ENCODE data around the gene GLYATL3. TPM values are rescaled to one million over a fixed set of nuclear protein-coding genes. Genes with fewer than 3 reads are reported as not detected.
"Not testable (repeated sequence)": the region's sequence is repeated elsewhere in the genome, so short reads cannot be mapped to it uniquely, and the experiment has no call there.

Gene GLYATL3
- total RNA-seq, 2 donors from 2014 or later, result not detected

DNA sequence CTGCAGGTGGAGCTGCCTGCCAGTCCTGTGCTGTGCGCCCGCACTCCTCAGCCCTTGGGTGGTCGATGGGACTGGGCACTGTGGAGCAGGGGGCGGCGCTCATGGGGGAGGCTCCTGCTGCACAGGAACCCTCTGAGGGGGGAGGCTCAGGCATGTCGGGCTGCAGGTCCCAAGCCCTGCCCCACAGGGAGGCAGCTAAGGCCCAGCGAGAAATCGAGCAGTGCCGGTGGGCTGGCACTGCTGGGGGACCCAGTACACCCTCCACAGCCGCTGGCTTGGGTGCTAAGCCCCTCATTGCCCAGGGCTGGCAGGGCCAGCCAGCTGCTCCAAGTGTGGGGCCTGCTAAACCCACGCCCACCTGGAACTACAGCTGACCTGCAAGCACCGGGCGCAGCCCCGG is 16.3 kb upstream of the GLYATL3 start:
- not testable (repeated sequence) for H3K4me1 Mint-ChIP-seq (ENCODE audit: low read depth in 2 of 2); ATAC-seq; H3K9me3 Mint-ChIP-seq; H3K4me3 Mint-ChIP-seq; H3K27me3 Mint-ChIP-seq; DNase-seq (ENCODE audit: low spot score); H3K36me3 Mint-ChIP-seq; H3K27ac Mint-ChIP-seq

DNA sequence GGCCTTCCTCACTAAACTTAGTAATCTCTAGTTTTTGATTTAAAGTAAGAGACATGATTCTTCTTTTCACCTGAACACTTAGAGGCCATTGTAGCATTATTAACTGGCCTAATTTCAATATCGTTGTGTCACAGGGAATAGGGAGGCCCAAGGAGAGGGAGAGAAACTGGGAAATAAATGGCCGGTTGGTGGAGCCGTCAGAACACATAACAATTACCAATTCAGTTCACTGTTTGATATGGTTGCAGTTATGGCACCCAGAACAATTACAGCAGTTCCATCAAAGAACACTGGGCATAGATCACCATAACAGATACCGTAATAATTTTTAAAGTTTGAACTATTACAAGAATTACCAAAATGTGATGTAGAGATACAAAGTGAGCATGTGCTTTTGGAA is 9.1 kb upstream of the GLYATL3 start:
- ATAC-seq, result no peak
- Mint-ChIP-seq H3K36me3 (peaks cover 13% of the 10 kb centered on the region), H3K4me3 (no peak overlapping the region), H3K27ac (no peak overlapping the region), H3K27me3 (no peaks in the 10 kb centered on the region), H3K4me1 (ENCODE audit: low read depth in 2 of 2) (no peaks in the 10 kb centered on the region), H3K9me3 (no peaks in the 10 kb centered on the region)
- no peak for DNase-seq (ENCODE audit: low spot score)

DNA sequence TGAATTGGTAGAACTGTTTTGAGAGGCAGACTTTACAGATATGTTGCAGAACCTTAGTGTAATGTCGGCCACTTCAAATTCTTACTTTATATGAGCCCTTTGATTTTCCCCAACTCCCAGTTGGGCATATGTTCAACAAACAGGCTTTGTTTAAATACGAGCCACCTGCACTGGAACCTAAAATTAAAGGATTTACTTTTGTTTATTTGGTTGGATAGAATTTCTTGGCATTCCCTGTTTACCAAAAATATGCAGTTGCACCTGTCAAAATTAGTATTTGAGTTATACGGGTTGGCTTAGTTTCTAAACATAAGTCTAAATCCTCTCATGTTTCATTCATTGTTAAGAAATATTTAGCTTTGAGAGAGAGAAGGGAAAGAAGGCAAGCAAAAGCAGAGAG is 2.4 kb upstream of the GLYATL3 start:
- Mint-ChIP-seq H3K27me3 (no peaks in the 10 kb centered on the region), H3K4me1 (ENCODE audit: low read depth in 2 of 2) (no peaks in the 10 kb centered on the region), H3K9me3 (no peaks in the 10 kb centered on the region), H3K4me3 (no peak overlapping the region), H3K36me3 (no peaks in the 10 kb centered on the region), H3K27ac (no peak overlapping the region)
- no peak for ATAC-seq
- DNase-seq (ENCODE audit: low spot score), result no peak

DNA sequence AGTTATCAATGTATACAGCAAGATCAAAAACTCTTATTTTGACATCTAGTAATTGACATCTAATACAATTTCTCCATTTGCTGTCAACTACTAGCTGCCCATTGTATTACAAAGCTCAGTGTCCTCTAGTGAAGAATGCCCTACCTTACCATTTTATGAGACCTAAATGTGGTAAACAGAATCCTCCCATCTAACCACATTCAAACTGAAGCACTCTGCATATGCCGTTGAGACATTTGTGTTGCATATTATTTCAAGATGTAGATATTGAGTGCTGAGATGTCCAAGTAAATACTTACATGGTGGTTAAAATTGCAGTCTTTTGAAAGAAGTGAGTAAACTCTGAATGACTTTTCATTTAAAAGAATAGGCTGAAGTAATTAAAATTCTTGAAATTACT is 597 bp upstream of the GLYATL3 start:
- Mint-ChIP-seq H3K4me3 (no peak overlapping the region), H3K27ac (no peak overlapping the region), H3K4me1 (ENCODE audit: low read depth in 2 of 2) (no peaks in the 10 kb centered on the region), H3K27me3 (peaks cover 0 to 7% of the 10 kb centered on the region in 2 donors), H3K36me3 (no peaks in the 10 kb centered on the region), H3K9me3 (no peaks in the 10 kb centered on the region)
- DNase-seq (ENCODE audit: low spot score), result no peak
- no peak for ATAC-seq

DNA sequence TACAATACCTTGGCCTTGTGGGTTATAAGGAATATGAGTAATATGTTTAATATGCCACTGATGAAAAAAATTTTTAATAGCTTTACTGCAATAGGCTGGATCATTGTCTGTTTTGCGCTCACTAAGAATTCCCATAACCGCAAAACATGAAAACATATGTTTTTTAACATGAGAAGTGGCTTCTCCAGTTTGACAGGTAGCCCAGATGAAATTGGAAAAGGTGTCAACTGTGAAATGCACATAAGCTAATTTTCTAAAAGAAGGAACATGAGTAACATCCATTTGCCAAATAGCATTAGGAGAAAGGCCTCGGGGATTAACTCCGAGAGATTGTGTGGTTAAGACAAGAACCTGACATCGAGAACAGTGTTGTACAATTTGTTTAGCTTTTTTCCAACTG is 4.9 kb downstream of the GLYATL3 start:
- DNase-seq (ENCODE audit: low spot score) (no peak), ATAC-seq (no peak)
- Mint-ChIP-seq H3K36me3 (no peaks in the 10 kb centered on the region), H3K4me3 (no peak overlapping the region), H3K9me3 (no peaks in the 10 kb centered on the region), H3K27ac (no peak overlapping the region), H3K4me1 (ENCODE audit: low read depth in 2 of 2) (no peaks in the 10 kb centered on the region), H3K27me3 (peaks cover 14 to 19% of the 10 kb centered on the region in 2 donors)

DNA sequence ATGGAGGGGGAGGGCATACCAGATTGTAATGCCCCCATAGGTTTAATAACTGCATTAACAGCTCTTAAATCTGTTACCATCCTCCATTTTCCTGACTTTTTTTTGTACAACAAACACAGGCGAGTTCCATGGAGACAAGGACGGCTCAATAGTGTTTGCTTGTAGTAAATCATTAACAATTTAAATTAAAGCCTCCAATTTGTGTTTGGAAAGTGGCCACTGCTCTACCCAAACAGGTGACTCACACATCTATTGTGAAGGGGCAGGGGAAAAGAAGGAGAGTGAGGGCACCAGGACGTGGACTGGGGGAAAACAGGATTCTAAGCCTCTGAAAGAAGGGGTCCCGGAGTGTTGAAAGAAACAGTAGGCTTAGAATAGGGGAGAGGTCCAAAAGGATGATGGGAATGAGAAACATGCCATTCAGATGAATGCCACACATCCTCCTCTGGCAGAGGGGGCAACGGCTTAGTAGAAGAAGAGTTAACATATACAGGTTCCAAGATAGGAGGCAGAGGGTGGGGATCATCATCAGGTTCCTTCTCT is 6.9 kb downstream of the GLYATL3 start:
- no peaks in the 10 kb centered on the region for H3K36me3 Mint-ChIP-seq
- H3K4me1 Mint-ChIP-seq (ENCODE audit: low read depth in 2 of 2), result no peaks in the 10 kb centered on the region
- ATAC-seq, result no peak
- DNase-seq (ENCODE audit: low spot score), result no peak
- H3K27ac Mint-ChIP-seq, result no peak overlapping the region
- no peaks in the 10 kb centered on the region for H3K9me3 Mint-ChIP-seq
- H3K4me3 Mint-ChIP-seq, result no peak overlapping the region
- H3K27me3 Mint-ChIP-seq, result peaks cover 14 to 19% of the 10 kb centered on the region in 2 donors

DNA sequence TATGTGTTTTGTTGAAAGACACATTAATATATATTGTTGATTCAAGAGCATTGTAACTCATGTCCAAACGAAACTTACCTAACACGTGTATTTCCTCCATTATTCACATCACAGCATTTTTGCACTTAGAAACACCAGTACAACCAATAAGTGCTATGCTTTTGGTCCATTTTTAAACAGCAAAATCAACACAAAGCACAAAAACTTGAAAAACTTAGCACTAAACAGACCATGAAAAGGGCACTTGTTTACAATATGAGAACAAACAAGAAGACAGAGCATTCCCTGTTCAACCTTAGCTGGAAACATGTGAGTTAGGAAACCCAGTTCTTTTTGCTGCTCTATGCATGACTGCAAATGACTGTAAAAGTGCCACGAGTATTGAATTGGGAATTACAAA is 9.6 kb downstream of the GLYATL3 start:
- ATAC-seq (no peak), DNase-seq (ENCODE audit: low spot score) (no peak)
- H3K9me3 Mint-ChIP-seq, result no peaks in the 10 kb centered on the region
- H3K27me3 Mint-ChIP-seq, result peaks cover 17 to 24% of the 10 kb centered on the region in 2 donors
- H3K27ac Mint-ChIP-seq, result no peak overlapping the region
- H3K36me3 Mint-ChIP-seq, result no peaks in the 10 kb centered on the region
- H3K4me3 Mint-ChIP-seq, result no peak overlapping the region
- H3K4me1 Mint-ChIP-seq (ENCODE audit: low read depth in 2 of 2), result no peaks in the 10 kb centered on the region

DNA sequence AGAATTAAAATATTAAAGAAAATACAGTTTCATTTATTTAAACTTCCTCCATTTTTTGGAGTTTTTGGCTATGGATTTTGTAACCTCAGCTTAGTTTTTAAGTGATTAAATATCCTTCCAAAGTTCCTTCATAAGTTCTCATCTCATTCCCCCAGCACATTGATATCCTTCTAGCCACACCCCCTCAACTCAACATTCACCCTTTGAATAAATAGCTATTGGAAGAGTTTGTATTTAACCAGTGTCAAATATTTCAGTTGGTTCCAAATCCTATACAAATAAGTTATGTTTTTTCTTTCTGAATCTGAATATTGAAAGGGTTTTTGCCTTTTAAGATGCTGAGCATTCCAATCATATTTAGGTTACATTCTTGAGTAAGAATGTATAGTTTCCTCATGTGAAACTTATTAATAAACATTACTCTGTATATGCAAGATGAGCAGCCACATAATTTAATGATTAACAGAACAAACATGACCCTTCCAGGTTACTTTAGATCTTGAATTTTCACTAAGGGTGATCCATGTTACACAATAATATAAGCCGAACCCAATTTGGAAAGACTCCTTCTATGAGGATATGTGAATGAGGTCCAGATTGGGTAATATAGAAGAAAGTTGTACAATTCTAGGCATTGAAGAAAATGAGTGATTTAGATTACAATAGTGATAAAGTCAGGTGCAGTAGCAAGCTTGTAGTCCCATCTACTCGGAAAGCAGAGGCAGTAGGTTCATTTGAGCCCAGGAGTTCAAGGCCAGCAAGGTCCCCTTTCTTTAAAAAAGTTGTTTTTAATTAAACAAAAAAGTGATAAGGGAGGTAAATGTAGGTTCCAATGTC is 13.6 kb downstream of the GLYATL3 start:
- no peak for ATAC-seq
- Mint-ChIP-seq H3K36me3 (no peaks in the 10 kb centered on the region), H3K27me3 (peaks cover 5 to 12% of the 10 kb centered on the region in 2 donors), H3K4me3 (no peak overlapping the region), H3K27ac (no peak overlapping the region), H3K4me1 (ENCODE audit: low read depth in 2 of 2) (no peaks in the 10 kb centered on the region), H3K9me3 (no peaks in the 10 kb centered on the region)
- no peak for DNase-seq (ENCODE audit: low spot score)

DNA sequence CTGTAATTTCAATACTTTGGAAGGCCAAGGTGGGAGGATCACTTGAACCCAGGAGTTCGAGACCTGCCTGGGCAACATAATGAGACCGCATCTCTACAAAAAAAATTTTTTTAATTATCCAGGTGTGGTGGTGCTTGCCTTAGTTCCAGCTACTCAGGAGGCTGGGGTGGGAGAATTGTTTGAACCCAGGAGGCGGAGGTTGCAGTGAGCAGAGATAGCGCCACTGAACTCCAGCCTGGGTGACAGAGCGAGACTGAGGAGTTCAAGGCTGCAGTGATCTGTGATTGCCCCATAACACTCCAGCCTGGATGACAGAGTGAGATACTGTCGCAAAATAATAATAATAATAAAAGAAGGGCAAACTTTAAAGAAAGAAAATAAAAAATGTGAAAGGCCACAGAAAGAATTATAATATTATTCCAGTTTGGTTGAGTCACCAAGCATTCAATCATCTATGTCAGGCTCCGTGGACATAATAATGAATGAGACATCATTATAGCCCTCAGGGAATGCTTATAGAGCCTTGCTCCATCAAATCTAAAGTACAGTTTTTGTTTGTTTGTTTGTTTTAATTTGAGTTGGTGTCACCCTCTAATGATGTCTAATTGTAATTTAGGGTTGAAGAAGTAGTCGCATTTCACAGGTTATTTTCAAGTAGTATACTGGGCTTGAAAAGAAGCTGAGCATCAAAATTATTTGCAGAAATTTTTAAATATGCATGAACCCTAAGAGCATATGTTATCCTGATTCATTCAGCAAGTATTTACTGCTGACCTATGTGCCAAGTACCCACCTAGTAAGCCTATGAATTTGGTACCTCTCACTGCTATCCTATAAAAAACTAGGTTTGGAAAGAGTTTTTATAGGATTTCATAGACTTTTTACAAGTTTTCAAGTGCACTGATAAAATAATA is 15.1 kb downstream of the GLYATL3 start:
- peaks cover 5 to 12% of the 10 kb centered on the region in 2 donors for H3K27me3 Mint-ChIP-seq
- H3K27ac Mint-ChIP-seq, result no peak overlapping the region
- no peaks in the 10 kb centered on the region for H3K4me1 Mint-ChIP-seq (ENCODE audit: low read depth in 2 of 2)
- DNase-seq (ENCODE audit: low spot score) (no peak), ATAC-seq (no peak)
- H3K4me3 Mint-ChIP-seq, result no peak overlapping the region
- no peaks in the 10 kb centered on the region for H3K36me3 Mint-ChIP-seq
- no peaks in the 10 kb centered on the region for H3K9me3 Mint-ChIP-seq

DNA sequence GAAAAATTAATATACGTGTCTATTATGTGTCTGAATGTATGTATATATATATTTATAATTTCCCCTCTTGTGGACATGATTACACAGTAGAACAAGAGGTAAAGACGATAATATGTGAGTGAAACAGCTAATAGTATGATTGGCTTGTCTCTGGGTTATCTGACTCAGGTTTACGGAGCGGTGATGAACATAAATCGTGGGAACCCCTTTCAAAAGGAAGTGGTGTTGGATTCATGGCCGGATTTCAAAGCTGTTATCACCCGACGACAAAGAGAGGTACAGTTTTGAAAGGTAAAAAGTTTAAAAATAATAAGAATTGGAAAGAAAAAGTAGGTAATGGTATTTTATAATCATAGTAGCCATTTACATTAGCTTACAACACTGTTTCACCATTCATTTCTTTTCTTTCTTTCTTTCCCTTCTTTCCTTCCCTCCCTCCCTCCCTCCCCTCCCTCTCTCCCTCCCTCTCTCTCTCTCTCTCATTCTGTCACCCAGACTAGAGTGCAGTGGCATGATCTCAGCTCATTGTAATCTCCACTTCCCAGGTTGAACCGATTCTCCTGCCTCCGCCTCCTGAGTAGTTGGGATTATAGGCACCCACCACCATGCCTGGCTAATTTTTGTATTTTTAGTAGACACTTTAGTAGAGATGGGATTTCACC is 15.9 kb downstream of the GLYATL3 start:
- H3K36me3 Mint-ChIP-seq, result no peaks in the 10 kb centered on the region
- H3K4me3 Mint-ChIP-seq, result no peak overlapping the region
- H3K27ac Mint-ChIP-seq, result no peak overlapping the region
- ATAC-seq (no peak), DNase-seq (ENCODE audit: low spot score) (no peak)
- no peaks in the 10 kb centered on the region for H3K9me3 Mint-ChIP-seq
- no peaks in the 10 kb centered on the region for H3K4me1 Mint-ChIP-seq (ENCODE audit: low read depth in 2 of 2)
- H3K27me3 Mint-ChIP-seq, result peaks cover 7 to 12% of the 10 kb centered on the region in 2 donors

DNA sequence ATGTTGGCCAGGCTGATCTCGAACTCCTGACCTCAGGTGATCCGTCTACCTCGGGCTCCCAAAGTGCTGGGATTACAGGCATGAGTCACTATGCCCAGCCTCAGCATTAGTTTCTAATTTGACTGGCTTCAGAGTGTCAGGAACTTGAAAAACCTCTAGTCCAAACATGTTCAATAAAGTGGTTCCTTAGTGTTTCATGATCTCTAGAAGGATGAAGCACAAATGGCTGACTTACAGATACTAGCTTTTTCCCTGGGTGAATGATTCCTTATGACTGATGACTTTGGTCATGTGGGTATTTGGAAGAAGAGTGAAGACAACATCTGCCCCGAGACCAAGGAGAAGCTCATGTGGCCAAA is 16.4 kb downstream of the GLYATL3 start:
- no peaks in the 10 kb centered on the region for H3K9me3 Mint-ChIP-seq
- H3K4me3 Mint-ChIP-seq, result no peak overlapping the region
- H3K27me3 Mint-ChIP-seq, result peaks cover 7 to 12% of the 10 kb centered on the region in 2 donors
- no peak overlapping the region for H3K27ac Mint-ChIP-seq
- H3K4me1 Mint-ChIP-seq (ENCODE audit: low read depth in 2 of 2), result no peaks in the 10 kb centered on the region
- ATAC-seq (no peak), DNase-seq (ENCODE audit: low spot score) (no peak)
- H3K36me3 Mint-ChIP-seq, result no peaks in the 10 kb centered on the region

DNA sequence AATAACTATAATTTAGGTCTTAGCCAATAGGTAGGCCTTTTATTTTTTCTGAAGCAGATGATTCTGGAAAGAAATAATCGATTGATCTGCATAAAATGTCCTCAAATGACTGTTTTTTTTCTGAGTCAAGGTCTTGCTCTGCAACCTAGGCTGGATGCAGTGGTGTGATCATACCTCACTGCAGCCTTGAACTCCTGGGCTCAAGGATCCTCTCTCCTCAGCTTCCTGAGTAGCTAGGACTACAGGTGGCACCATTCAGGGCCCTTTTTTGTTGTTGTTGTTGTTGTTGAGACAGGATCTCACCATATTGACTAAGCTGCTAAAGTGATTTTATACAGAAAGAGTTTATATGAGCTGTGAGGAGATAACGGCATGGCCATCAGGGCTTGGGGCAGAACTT is 18.2 kb downstream of the GLYATL3 start:
- Mint-ChIP-seq H3K27me3 (peaks cover 7 to 12% of the 10 kb centered on the region in 2 donors), H3K36me3 (no peaks in the 10 kb centered on the region), H3K9me3 (no peaks in the 10 kb centered on the region), H3K27ac (no peak overlapping the region), H3K4me3 (no peak overlapping the region), H3K4me1 (ENCODE audit: low read depth in 2 of 2) (no peaks in the 10 kb centered on the region)
- no peak for DNase-seq (ENCODE audit: low spot score)
- no peak for ATAC-seq

DNA sequence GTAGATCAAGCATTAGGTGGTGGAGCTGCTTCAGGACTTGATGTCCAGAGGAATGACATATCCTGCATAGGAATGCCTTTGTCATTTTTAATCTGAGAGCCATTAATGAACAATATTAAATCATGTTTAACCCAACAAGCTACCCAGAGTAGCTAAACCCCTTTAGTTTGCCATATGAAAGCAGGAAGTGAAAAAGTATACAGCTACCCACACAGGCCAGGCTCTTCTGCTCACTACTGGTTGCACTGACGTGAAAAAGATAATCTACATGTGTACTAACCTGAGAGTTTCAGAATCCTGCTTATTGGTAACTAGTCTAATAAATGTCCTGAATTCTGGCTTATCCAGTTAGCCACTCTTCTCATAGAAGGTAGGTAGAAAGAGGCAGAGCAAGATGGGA is 19.9 kb downstream of the GLYATL3 start:
- H3K4me3 Mint-ChIP-seq, result no peak overlapping the region
- H3K36me3 Mint-ChIP-seq, result no peaks in the 10 kb centered on the region
- no peaks in the 10 kb centered on the region for H3K9me3 Mint-ChIP-seq
- H3K27me3 Mint-ChIP-seq, result peaks cover 0 to 4% of the 10 kb centered on the region in 2 donors
- ATAC-seq (no peak), DNase-seq (ENCODE audit: low spot score) (no peak)
- H3K4me1 Mint-ChIP-seq (ENCODE audit: low read depth in 2 of 2), result no peaks in the 10 kb centered on the region
- H3K27ac Mint-ChIP-seq, result no peak overlapping the region

Data from natural killer cell treated with Interleukin-12 subunit alpha and Interleukin-12 subunit beta and Interleukin-15 and Interleukin-18, amount 100 ng/mL, for 72 hours (primary cell).